IMR-90 (cell line): ENCODE results near the gene OR4K2. TPM values are rescaled to one million over a fixed set of nuclear protein-coding genes. Genes with fewer than 3 reads are reported as not detected.

Experiments
- ATAC-seq: fragments of 200-7000 bp; cut with Tn5 transposase; 2 replicates; pipeline ENCODE4 v1.9.1; 2020; ENCODE audit warnings: low read depth, mild to moderate bottlenecking, moderate library complexity
- BruUV-seq: library from RNA; stranded (reverse); fragments of 400-500 nt; replicated peaks from 2 replicates; lab custom pipeline; 2021; lab: Mats Ljungman, UMichigan
- CTCF ChIA-PET: fragments of 300-600 bp; formaldehyde crosslinking; extraction: SDS; loops from one replicate; lab custom pipeline; 2021; ENCODE audit warnings: antibody characterized with exemption; lab: Yijun Ruan, JAX
- POLR2A ChIA-PET: fragments of 300-600 bp; sonication (Branson Sonifier 250); formaldehyde crosslinking; loops from one replicate; lab custom pipeline; 2022; ENCODE audit warnings: antibody characterized with exemption; ENCODE audit not compliant: unreplicated experiment; lab: Charles Lee
- DNase-seq: peaks from one replicate; pipeline ENCODE4 v3.0.0; 2013
- H2AFZ ChIP-seq: replicated peaks from 2 replicates; pipeline ENCODE3; 2013; ENCODE audit warnings: low read length, mild to moderate bottlenecking; ENCODE audit not compliant: poor library complexity
- H2AK5ac ChIP-seq: 2 replicates; pipeline ENCODE4 v1.6.1; 2013; ENCODE audit warnings: low read depth, low read length, inconsistent platforms
- H2AK9ac ChIP-seq: replicated peaks from 2 replicates; pipeline ENCODE3; 2013; ENCODE audit warnings: mild to moderate bottlenecking, low read depth, low read length, moderate library complexity; ENCODE audit not compliant: poor library complexity
- H2BK120ac ChIP-seq: 2 replicates; pipeline ENCODE4 v1.6.1; 2013; ENCODE audit warnings: low read depth, low read length, inconsistent platforms
- H2BK15ac ChIP-seq: 3 replicates; pipeline ENCODE4 v1.6.1; 2013; ENCODE audit warnings: low read depth, low read length, inconsistent platforms
- H2BK20ac ChIP-seq: 2 replicates; pipeline ENCODE4 v1.6.1; 2013; ENCODE audit warnings: low read depth, mild to moderate bottlenecking, inconsistent platforms, low read length, moderate library complexity
- H2BK5ac ChIP-seq: 2 replicates; pipeline ENCODE4 v1.6.1; 2013; ENCODE audit warnings: mild to moderate bottlenecking, low read depth, low read length, inconsistent platforms; ENCODE audit not compliant: poor library complexity, severe bottlenecking
- H3K14ac ChIP-seq: replicated peaks from 2 replicates; pipeline ENCODE4 v1.6.1; 2013; ENCODE audit warnings: low read depth, low read length, inconsistent platforms
- H3K18ac ChIP-seq: 2 replicates; pipeline ENCODE4 v1.6.1; 2013; ENCODE audit warnings: low read depth, low read length, control low read depth
- H3K23ac ChIP-seq: 2 replicates; pipeline ENCODE4 v1.6.1; 2013; ENCODE audit warnings: low read depth, low read length, inconsistent platforms
- H3K27ac ChIP-seq: 2 replicates; pipeline ENCODE4 v1.5.1; 2013; ENCODE audit warnings: mild to moderate bottlenecking, control low read depth, low read length; ENCODE audit not compliant: insufficient read depth
- H3K27me3 ChIP-seq: 2 replicates; pipeline ENCODE4 v1.6.1; 2013; ENCODE audit warnings: low read length; ENCODE audit not compliant: control insufficient read depth, insufficient read depth
- H3K36me3 ChIP-seq: 2 replicates; pipeline ENCODE4 v1.6.1; 2013; ENCODE audit warnings: low read length, mixed read lengths; ENCODE audit not compliant: control insufficient read depth, insufficient read depth
- H3K4ac ChIP-seq: 2 replicates; pipeline ENCODE4 v1.6.1; 2013; ENCODE audit warnings: low read depth, low read length, inconsistent platforms
- H3K4me1 ChIP-seq: 2 replicates; pipeline ENCODE4 v1.6.1; 2013; ENCODE audit warnings: low read length, mixed read lengths; ENCODE audit not compliant: control insufficient read depth, insufficient read depth
- H3K4me2 ChIP-seq: 2 replicates; pipeline ENCODE4 v1.6.1; 2013; ENCODE audit warnings: low read depth, mild to moderate bottlenecking, control low read depth, low read length, moderate library complexity
- H3K4me3 ChIP-seq: 2 replicates; pipeline ENCODE4 v1.5.1; 2013; ENCODE audit warnings: low read depth, mild to moderate bottlenecking, control low read depth, low read length, moderate library complexity; ENCODE audit not compliant: insufficient read depth
- H3K56ac ChIP-seq: 2 replicates; pipeline ENCODE4 v1.6.1; 2013; ENCODE audit warnings: low read length, inconsistent platforms; ENCODE audit not compliant: insufficient read depth; ENCODE audit errors: extremely low read depth
- H3K79me1 ChIP-seq, 2 experiments: 2 replicates each; pipeline ENCODE4 v1.6.1; 2013; ENCODE audit warnings: low read length in 2 of 2, inconsistent platforms in 1 of 2, low read depth in 1 of 2
- H3K9ac ChIP-seq: 2 replicates; pipeline ENCODE4 v1.6.1; 2013; ENCODE audit warnings: low read depth, low read length, control low read depth
- H3K9me1 ChIP-seq: 2 replicates; pipeline ENCODE4 v1.6.1; 2013; ENCODE audit warnings: low read length, inconsistent platforms; ENCODE audit not compliant: insufficient read depth
- H3K9me3 ChIP-seq: 2 replicates; pipeline ENCODE4 v1.6.1; 2013; ENCODE audit warnings: low read length; ENCODE audit not compliant: control insufficient read depth, insufficient read depth
- H4K20me1 ChIP-seq: 2 replicates; pipeline ENCODE4 v1.6.1; 2013; ENCODE audit warnings: low read length, inconsistent platforms; ENCODE audit not compliant: insufficient read depth
- H4K5ac ChIP-seq: 2 replicates; pipeline ENCODE4 v1.6.1; 2013; ENCODE audit warnings: mild to moderate bottlenecking, low read depth, low read length, control low read depth
- H4K8ac ChIP-seq, 2 experiments: 2 replicates each; pipeline ENCODE4 v1.6.1; 2013; ENCODE audit warnings: low read depth in 2 of 2, low read length in 2 of 2, control low read depth in 1 of 2, inconsistent platforms in 1 of 2
- H4K91ac ChIP-seq: 2 replicates; pipeline ENCODE4 v1.6.1; 2013; ENCODE audit warnings: low read depth, low read length, inconsistent platforms; ENCODE audit not compliant: insufficient read depth
- BHLHE40 ChIP-seq: fragments of 150-350 bp; IDR thresholded peaks from 2 replicates; pipeline ENCODE4 v1.6.1; 2016; ENCODE audit warnings: mild to moderate bottlenecking, low read depth, low read length
- CEBPB ChIP-seq: IDR thresholded peaks from 2 replicates; pipeline ENCODE4 v1.6.1; 2012; ENCODE audit warnings: low read depth, low read length, improper control_type of control experiment
- CHD1 ChIP-seq: IDR thresholded peaks from 2 replicates; pipeline ENCODE4 v1.6.1; 2012; ENCODE audit warnings: low read depth, low read length, improper control_type of control experiment
- FOS ChIP-seq: fragments of 150-350 bp; IDR thresholded peaks from 2 replicates; pipeline ENCODE4 v1.6.1; 2016; ENCODE audit warnings: low read depth, low read length
- MAFK ChIP-seq: IDR thresholded peaks from 2 replicates; pipeline ENCODE4 v1.6.1; 2012; ENCODE audit warnings: low read depth, low read length, improper control_type of control experiment
- MAZ ChIP-seq: IDR thresholded peaks from 2 replicates; pipeline ENCODE4 v1.6.1; 2012; ENCODE audit warnings: low read depth, mild to moderate bottlenecking, low read length, improper control_type of control experiment, moderate library complexity, borderline replicate concordance
- MXI1 ChIP-seq: IDR thresholded peaks from 2 replicates; pipeline ENCODE4 v1.6.1; 2012; ENCODE audit warnings: low read depth, mild to moderate bottlenecking, low read length, moderate library complexity, borderline replicate concordance
- NFE2L2 ChIP-seq: fragments of 150-350 bp; IDR thresholded peaks from 2 replicates; pipeline ENCODE4 v1.6.1; 2016; ENCODE audit warnings: low read depth, mild to moderate bottlenecking, low read length
- POLR2A ChIP-seq: IDR thresholded peaks from 2 replicates; pipeline ENCODE4 v1.6.1; 2012; ENCODE audit warnings: mild to moderate bottlenecking, low read depth, low read length
- RAD21 ChIP-seq: IDR thresholded peaks from 2 replicates; pipeline ENCODE4 v1.6.1; 2012; ENCODE audit warnings: low read length, improper control_type of control experiment
- RCOR1 ChIP-seq: IDR thresholded peaks from 2 replicates; pipeline ENCODE4 v1.6.1; 2012; ENCODE audit warnings: mild to moderate bottlenecking, low read length, improper control_type of control experiment; ENCODE audit not compliant: insufficient replicate concordance
- RFX5 ChIP-seq: IDR thresholded peaks from 2 replicates; pipeline ENCODE4 v1.8.0; 2012; ENCODE audit warnings: low read depth, mild to moderate bottlenecking, low read length, moderate library complexity
- SMC3 ChIP-seq: fragments of 150-350 bp; IDR thresholded peaks from 2 replicates; pipeline ENCODE4 v1.6.1; 2016; ENCODE audit warnings: low read depth, mild to moderate bottlenecking, antibody characterized with exemption, low read length, moderate library complexity
- dilution Hi-C: fragments of 300-500 bp; cut with HindIII; formaldehyde crosslinking; loops from one replicate; pipeline ENCODE4 v1.14.3; 2018; ENCODE audit warnings: low sequenced_read_pairs; ENCODE audit not compliant: unreplicated experiment
- in situ Hi-C: fragments of 300-500 bp; cut with MboI; formaldehyde crosslinking; loops from 3 replicates; pipeline ENCODE4 v1.14.3; 2019; ENCODE audit warnings: low sequenced_read_pairs, inconsistent platforms, mixed read lengths
- intact Hi-C: fragments of 100-400 bp; cut with micrococcal nuclease; formaldehyde crosslinking; loops from 2 replicates; pipeline ENCODE4 v1.10.0; 2022
- polyA plus RNA-seq, 3 experiments: library from polyadenylated mRNA; depleted of rRNA; stranded (reverse); fragments of >200 nt; gene quantifications; 2 replicates each; pipeline ENCODE4 v1.2.3, GENCODE V29; 2012; ENCODE audit warnings: low replicate concordance in 1 of 3
- total RNA-seq: library from RNA; depleted of rRNA; stranded (reverse); fragments of >200 nt; gene quantifications from 2 replicates; pipeline ENCODE4 v1.2.3, GENCODE V29; 2012
- TF ChIP-seq, protein P1 (sequence below): fragments of 150-350 bp; IDR thresholded peaks from 2 replicates; pipeline ENCODE4 v1.6.1; 2016; ENCODE audit warnings: low read depth, mild to moderate bottlenecking, low read length, moderate library complexity, borderline replicate concordance
- TF ChIP-seq, protein P2 (sequence below): fragments of 150-350 bp; IDR thresholded peaks from 2 replicates; pipeline ENCODE4 v1.6.1; 2017; ENCODE audit warnings: mild to moderate bottlenecking, antibody characterized with exemption, low read length, low read depth
- TF ChIP-seq, protein P3 (sequence below): conservative IDR thresholded peaks from 2 replicates; pipeline ENCODE4 v1.5.1; 2012; ENCODE audit warnings: mild to moderate bottlenecking, low read depth, low read length, improper control_type of control experiment

OR4K2 gene
- total and polyA plus RNA-seq, 2 of the 4 experiments (the other 2 are of a cell fraction): not detected

DNA sequence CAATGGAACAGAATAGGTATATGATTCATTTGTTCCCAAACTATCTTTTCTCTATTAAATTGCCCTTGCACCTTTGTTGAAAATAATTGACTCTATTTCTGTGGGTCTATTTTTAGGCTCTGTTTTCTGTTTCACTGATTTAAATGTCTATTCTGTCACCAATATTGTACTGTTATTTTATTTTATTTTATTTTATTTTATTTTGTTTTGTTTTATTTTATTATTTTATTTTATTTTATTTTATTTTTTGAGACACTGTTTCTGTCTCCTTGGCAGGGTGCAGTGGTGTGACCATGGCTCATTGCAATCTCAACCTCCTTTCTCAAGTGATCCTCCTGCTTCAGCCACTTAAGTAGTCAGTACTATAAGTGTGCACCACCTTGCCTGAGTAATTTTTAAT, 36.5 kb upstream of the OR4K2 start:
- dilution Hi-C loops: no loop called here

More for the DNA sequence above, 36.5 kb upstream of the OR4K2 start:
- no peak overlapping the region for H2BK5ac ChIP-seq
- no peak for TF ChIP-seq POLR2A
- no peak for TF ChIP-seq MXI1
- no peak for TF ChIP-seq RAD21
- TF ChIP-seq NFE2L2: no peak
- TF ChIP-seq, protein P1, sequence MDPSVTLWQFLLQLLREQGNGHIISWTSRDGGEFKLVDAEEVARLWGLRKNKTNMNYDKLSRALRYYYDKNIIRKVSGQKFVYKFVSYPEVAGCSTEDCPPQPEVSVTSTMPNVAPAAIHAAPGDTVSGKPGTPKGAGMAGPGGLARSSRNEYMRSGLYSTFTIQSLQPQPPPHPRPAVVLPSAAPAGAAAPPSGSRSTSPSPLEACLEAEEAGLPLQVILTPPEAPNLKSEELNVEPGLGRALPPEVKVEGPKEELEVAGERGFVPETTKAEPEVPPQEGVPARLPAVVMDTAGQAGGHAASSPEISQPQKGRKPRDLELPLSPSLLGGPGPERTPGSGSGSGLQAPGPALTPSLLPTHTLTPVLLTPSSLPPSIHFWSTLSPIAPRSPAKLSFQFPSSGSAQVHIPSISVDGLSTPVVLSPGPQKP: no peak
- no peak for TF ChIP-seq CHD1
- TF ChIP-seq, protein P2, sequence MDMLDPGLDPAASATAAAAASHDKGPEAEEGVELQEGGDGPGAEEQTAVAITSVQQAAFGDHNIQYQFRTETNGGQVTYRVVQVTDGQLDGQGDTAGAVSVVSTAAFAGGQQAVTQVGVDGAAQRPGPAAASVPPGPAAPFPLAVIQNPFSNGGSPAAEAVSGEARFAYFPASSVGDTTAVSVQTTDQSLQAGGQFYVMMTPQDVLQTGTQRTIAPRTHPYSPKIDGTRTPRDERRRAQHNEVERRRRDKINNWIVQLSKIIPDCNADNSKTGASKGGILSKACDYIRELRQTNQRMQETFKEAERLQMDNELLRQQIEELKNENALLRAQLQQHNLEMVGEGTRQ: no peak
- TF ChIP-seq SMC3: no peak
- TF ChIP-seq MAFK: no peak
- TF ChIP-seq FOS: no peak
- TF ChIP-seq RFX5: no peak
- no peak for TF ChIP-seq BHLHE40
- TF ChIP-seq RCOR1: no peak
- no peak for TF ChIP-seq CEBPB
- TF ChIP-seq, protein P3, sequence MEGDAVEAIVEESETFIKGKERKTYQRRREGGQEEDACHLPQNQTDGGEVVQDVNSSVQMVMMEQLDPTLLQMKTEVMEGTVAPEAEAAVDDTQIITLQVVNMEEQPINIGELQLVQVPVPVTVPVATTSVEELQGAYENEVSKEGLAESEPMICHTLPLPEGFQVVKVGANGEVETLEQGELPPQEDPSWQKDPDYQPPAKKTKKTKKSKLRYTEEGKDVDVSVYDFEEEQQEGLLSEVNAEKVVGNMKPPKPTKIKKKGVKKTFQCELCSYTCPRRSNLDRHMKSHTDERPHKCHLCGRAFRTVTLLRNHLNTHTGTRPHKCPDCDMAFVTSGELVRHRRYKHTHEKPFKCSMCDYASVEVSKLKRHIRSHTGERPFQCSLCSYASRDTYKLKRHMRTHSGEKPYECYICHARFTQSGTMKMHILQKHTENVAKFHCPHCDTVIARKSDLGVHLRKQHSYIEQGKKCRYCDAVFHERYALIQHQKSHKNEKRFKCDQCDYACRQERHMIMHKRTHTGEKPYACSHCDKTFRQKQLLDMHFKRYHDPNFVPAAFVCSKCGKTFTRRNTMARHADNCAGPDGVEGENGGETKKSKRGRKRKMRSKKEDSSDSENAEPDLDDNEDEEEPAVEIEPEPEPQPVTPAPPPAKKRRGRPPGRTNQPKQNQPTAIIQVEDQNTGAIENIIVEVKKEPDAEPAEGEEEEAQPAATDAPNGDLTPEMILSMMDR: no peak
- TF ChIP-seq MAZ: no peak
- H3K9me1 ChIP-seq: no peaks in the 10 kb centered on the region
- in situ Hi-C loops: no loop called here
- H2BK120ac ChIP-seq: no peak overlapping the region
- H2AK5ac ChIP-seq: no peak overlapping the region
- H3K18ac ChIP-seq: no peak overlapping the region
- POLR2A ChIA-PET: no interaction called here
- H2AK9ac ChIP-seq: no peak overlapping the region
- DNase-seq (no peak), ATAC-seq (no peak)
- no peak overlapping the region for H2AFZ ChIP-seq
- H3K9me3 ChIP-seq: peaks cover 23% of the 10 kb centered on the region
- no peak overlapping the region for H4K8ac ChIP-seq
- no peaks in the 10 kb centered on the region for H3K27me3 ChIP-seq
- H3K56ac ChIP-seq: no peak overlapping the region
- H3K4me1 ChIP-seq: no peaks in the 10 kb centered on the region
- no peak overlapping the region for H2BK15ac ChIP-seq
- intact Hi-C loops: no loop called here
- no peak overlapping the region for H4K5ac ChIP-seq
- no peak overlapping the region for H3K14ac ChIP-seq
- no peaks in the 10 kb centered on the region for H3K36me3 ChIP-seq
- no peak overlapping the region for H3K4me3 ChIP-seq
- H4K91ac ChIP-seq: no peak overlapping the region
- H3K4me2 ChIP-seq: no peak overlapping the region
- no peaks in the 10 kb centered on the region for H4K20me1 ChIP-seq
- no peak overlapping the region for H2BK20ac ChIP-seq
- H3K4ac ChIP-seq: no peak overlapping the region
- BruUV-seq: no TSS peak
- no peaks in the 10 kb centered on the region for H3K79me1 ChIP-seq
- no peak overlapping the region for H3K9ac ChIP-seq
- no peak overlapping the region for H3K27ac ChIP-seq
- H3K23ac ChIP-seq: no peak overlapping the region
- CTCF ChIA-PET: no interaction called here
